H54 (cell line): ENCODE measurements around the gene ANKRD33B.

ENCODE experiments used
- DNase-seq: peaks from one replicate; pipeline ENCODE4 v3.0.0; 2011; ENCODE audit warnings: low spot score, mixed read lengths; ENCODE audit not compliant: insufficient read length
- FAIRE-seq: peaks from 3 replicates; lab custom pipeline; 2011; peaks lifted over from hg19 to GRCh38; lab: Jason Lieb, UNC
- POLR2A ChIP-seq: IDR thresholded peaks from 2 replicates; pipeline ENCODE4 v1.6.1; 2011; ENCODE audit warnings: low read depth, mild to moderate bottlenecking, low read length

Gene ANKRD33B

DNA sequence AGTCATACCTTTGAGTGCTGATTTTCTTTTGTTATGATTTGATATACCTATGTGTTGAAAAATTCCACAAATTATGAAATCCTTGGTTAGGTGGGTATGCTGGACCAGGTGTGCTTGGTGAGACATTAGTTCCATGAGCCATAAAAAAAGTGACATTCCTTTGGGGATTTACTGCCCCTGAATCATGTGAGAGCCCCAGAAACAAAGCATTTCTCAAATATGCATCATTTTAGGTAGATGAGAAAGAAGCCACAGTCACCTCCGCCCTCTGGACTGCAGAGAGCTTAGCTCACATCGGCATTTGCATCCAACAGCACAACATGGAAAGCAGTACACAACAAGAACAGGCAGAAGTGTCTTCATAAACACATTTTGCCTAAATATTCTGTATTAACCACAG is 141.9 kb downstream of the ANKRD33B start:
- FAIRE-seq (no peak), DNase-seq (no peak)
- no peak for TF ChIP-seq POLR2A

GRCh38 chr5:10706326-10706725 is 142.5 kb downstream of the ANKRD33B start:
- no peak for TF ChIP-seq POLR2A
- DNase-seq (no peak), FAIRE-seq (no peak)
